IMR-90 (cell line): ENCODE results near the gene IHH. TPM values are rescaled to one million over a fixed set of nuclear protein-coding genes. Genes with fewer than 3 reads are reported as not detected.

ENCODE experiments used
- ATAC-seq: fragments of 200-7000 bp; cut with Tn5 transposase; 2 replicates; pipeline ENCODE4 v1.9.1; 2020; ENCODE audit warnings: low read depth, mild to moderate bottlenecking, moderate library complexity
- BruUV-seq: library from RNA; stranded (reverse); fragments of 400-500 nt; replicated peaks from 2 replicates; lab custom pipeline; 2021; lab: Mats Ljungman, UMichigan
- CTCF ChIA-PET: fragments of 300-600 bp; formaldehyde crosslinking; extraction: SDS; loops from one replicate; lab custom pipeline; 2021; ENCODE audit warnings: antibody characterized with exemption; lab: Yijun Ruan, JAX
- POLR2A ChIA-PET: fragments of 300-600 bp; sonication (Branson Sonifier 250); formaldehyde crosslinking; loops from one replicate; lab custom pipeline; 2022; ENCODE audit warnings: antibody characterized with exemption; ENCODE audit not compliant: unreplicated experiment; lab: Charles Lee
- DNase-seq: peaks from one replicate; pipeline ENCODE4 v3.0.0; 2013
- H2AFZ ChIP-seq: replicated peaks from 2 replicates; pipeline ENCODE3; 2013; ENCODE audit warnings: low read length, mild to moderate bottlenecking; ENCODE audit not compliant: poor library complexity
- H2AK5ac ChIP-seq: 2 replicates; pipeline ENCODE4 v1.6.1; 2013; ENCODE audit warnings: low read depth, low read length, inconsistent platforms
- H2AK9ac ChIP-seq: replicated peaks from 2 replicates; pipeline ENCODE3; 2013; ENCODE audit warnings: mild to moderate bottlenecking, low read depth, low read length, moderate library complexity; ENCODE audit not compliant: poor library complexity
- H2BK120ac ChIP-seq: 2 replicates; pipeline ENCODE4 v1.6.1; 2013; ENCODE audit warnings: low read depth, low read length, inconsistent platforms
- H2BK15ac ChIP-seq: 3 replicates; pipeline ENCODE4 v1.6.1; 2013; ENCODE audit warnings: low read depth, low read length, inconsistent platforms
- H2BK20ac ChIP-seq: 2 replicates; pipeline ENCODE4 v1.6.1; 2013; ENCODE audit warnings: low read depth, mild to moderate bottlenecking, inconsistent platforms, low read length, moderate library complexity
- H2BK5ac ChIP-seq: 2 replicates; pipeline ENCODE4 v1.6.1; 2013; ENCODE audit warnings: mild to moderate bottlenecking, low read depth, low read length, inconsistent platforms; ENCODE audit not compliant: poor library complexity, severe bottlenecking
- H3K14ac ChIP-seq: replicated peaks from 2 replicates; pipeline ENCODE4 v1.6.1; 2013; ENCODE audit warnings: low read depth, low read length, inconsistent platforms
- H3K18ac ChIP-seq: 2 replicates; pipeline ENCODE4 v1.6.1; 2013; ENCODE audit warnings: low read depth, low read length, control low read depth
- H3K23ac ChIP-seq: 2 replicates; pipeline ENCODE4 v1.6.1; 2013; ENCODE audit warnings: low read depth, low read length, inconsistent platforms
- H3K27ac ChIP-seq: 2 replicates; pipeline ENCODE4 v1.5.1; 2013; ENCODE audit warnings: mild to moderate bottlenecking, control low read depth, low read length; ENCODE audit not compliant: insufficient read depth
- H3K27me3 ChIP-seq: 2 replicates; pipeline ENCODE4 v1.6.1; 2013; ENCODE audit warnings: low read length; ENCODE audit not compliant: control insufficient read depth, insufficient read depth
- H3K36me3 ChIP-seq: 2 replicates; pipeline ENCODE4 v1.6.1; 2013; ENCODE audit warnings: low read length, mixed read lengths; ENCODE audit not compliant: control insufficient read depth, insufficient read depth
- H3K4ac ChIP-seq: 2 replicates; pipeline ENCODE4 v1.6.1; 2013; ENCODE audit warnings: low read depth, low read length, inconsistent platforms
- H3K4me1 ChIP-seq: 2 replicates; pipeline ENCODE4 v1.6.1; 2013; ENCODE audit warnings: low read length, mixed read lengths; ENCODE audit not compliant: control insufficient read depth, insufficient read depth
- H3K4me2 ChIP-seq: 2 replicates; pipeline ENCODE4 v1.6.1; 2013; ENCODE audit warnings: low read depth, mild to moderate bottlenecking, control low read depth, low read length, moderate library complexity
- H3K4me3 ChIP-seq: 2 replicates; pipeline ENCODE4 v1.5.1; 2013; ENCODE audit warnings: low read depth, mild to moderate bottlenecking, control low read depth, low read length, moderate library complexity; ENCODE audit not compliant: insufficient read depth
- H3K56ac ChIP-seq: 2 replicates; pipeline ENCODE4 v1.6.1; 2013; ENCODE audit warnings: low read length, inconsistent platforms; ENCODE audit not compliant: insufficient read depth; ENCODE audit errors: extremely low read depth
- H3K79me1 ChIP-seq, 2 experiments: 2 replicates each; pipeline ENCODE4 v1.6.1; 2013; ENCODE audit warnings: low read length in 2 of 2, inconsistent platforms in 1 of 2, low read depth in 1 of 2
- H3K9ac ChIP-seq: 2 replicates; pipeline ENCODE4 v1.6.1; 2013; ENCODE audit warnings: low read depth, low read length, control low read depth
- H3K9me1 ChIP-seq: 2 replicates; pipeline ENCODE4 v1.6.1; 2013; ENCODE audit warnings: low read length, inconsistent platforms; ENCODE audit not compliant: insufficient read depth
- H3K9me3 ChIP-seq: 2 replicates; pipeline ENCODE4 v1.6.1; 2013; ENCODE audit warnings: low read length; ENCODE audit not compliant: control insufficient read depth, insufficient read depth
- H4K20me1 ChIP-seq: 2 replicates; pipeline ENCODE4 v1.6.1; 2013; ENCODE audit warnings: low read length, inconsistent platforms; ENCODE audit not compliant: insufficient read depth
- H4K5ac ChIP-seq: 2 replicates; pipeline ENCODE4 v1.6.1; 2013; ENCODE audit warnings: mild to moderate bottlenecking, low read depth, low read length, control low read depth
- H4K8ac ChIP-seq, 2 experiments: 2 replicates each; pipeline ENCODE4 v1.6.1; 2013; ENCODE audit warnings: low read depth in 2 of 2, low read length in 2 of 2, control low read depth in 1 of 2, inconsistent platforms in 1 of 2
- H4K91ac ChIP-seq: 2 replicates; pipeline ENCODE4 v1.6.1; 2013; ENCODE audit warnings: low read depth, low read length, inconsistent platforms; ENCODE audit not compliant: insufficient read depth
- BHLHE40 ChIP-seq: fragments of 150-350 bp; IDR thresholded peaks from 2 replicates; pipeline ENCODE4 v1.6.1; 2016; ENCODE audit warnings: mild to moderate bottlenecking, low read depth, low read length
- CEBPB ChIP-seq: IDR thresholded peaks from 2 replicates; pipeline ENCODE4 v1.6.1; 2012; ENCODE audit warnings: low read depth, low read length, improper control_type of control experiment
- CHD1 ChIP-seq: IDR thresholded peaks from 2 replicates; pipeline ENCODE4 v1.6.1; 2012; ENCODE audit warnings: low read depth, low read length, improper control_type of control experiment
- CTCF ChIP-seq: conservative IDR thresholded peaks from 2 replicates; pipeline ENCODE4 v1.5.1; 2012; ENCODE audit warnings: mild to moderate bottlenecking, low read depth, low read length, improper control_type of control experiment
- ELK1 ChIP-seq: fragments of 150-350 bp; IDR thresholded peaks from 2 replicates; pipeline ENCODE4 v1.6.1; 2016; ENCODE audit warnings: low read depth, mild to moderate bottlenecking, low read length, moderate library complexity, borderline replicate concordance
- MAZ ChIP-seq: IDR thresholded peaks from 2 replicates; pipeline ENCODE4 v1.6.1; 2012; ENCODE audit warnings: low read depth, mild to moderate bottlenecking, low read length, improper control_type of control experiment, moderate library complexity, borderline replicate concordance
- MXI1 ChIP-seq: IDR thresholded peaks from 2 replicates; pipeline ENCODE4 v1.6.1; 2012; ENCODE audit warnings: low read depth, mild to moderate bottlenecking, low read length, moderate library complexity, borderline replicate concordance
- POLR2A ChIP-seq: IDR thresholded peaks from 2 replicates; pipeline ENCODE4 v1.6.1; 2012; ENCODE audit warnings: mild to moderate bottlenecking, low read depth, low read length
- RAD21 ChIP-seq: IDR thresholded peaks from 2 replicates; pipeline ENCODE4 v1.6.1; 2012; ENCODE audit warnings: low read length, improper control_type of control experiment
- RCOR1 ChIP-seq: IDR thresholded peaks from 2 replicates; pipeline ENCODE4 v1.6.1; 2012; ENCODE audit warnings: mild to moderate bottlenecking, low read length, improper control_type of control experiment; ENCODE audit not compliant: insufficient replicate concordance
- RFX5 ChIP-seq: IDR thresholded peaks from 2 replicates; pipeline ENCODE4 v1.8.0; 2012; ENCODE audit warnings: low read depth, mild to moderate bottlenecking, low read length, moderate library complexity
- SMC3 ChIP-seq: fragments of 150-350 bp; IDR thresholded peaks from 2 replicates; pipeline ENCODE4 v1.6.1; 2016; ENCODE audit warnings: low read depth, mild to moderate bottlenecking, antibody characterized with exemption, low read length, moderate library complexity
- WGBS, 2 experiments: methylation state at CpG; one replicate each; pipeline versions ENCODE4 v1.1.5 to v1.1.7; 2013; ENCODE audit warnings: missing lambda C conversion rate in 2 of 2; ENCODE audit not compliant: insufficient read length in 1 of 2; ENCODE audit errors: extremely low coverage in 2 of 2; 5-methylcytosine and 5-hydroxymethylcytosine counted together
- dilution Hi-C: fragments of 300-500 bp; cut with HindIII; formaldehyde crosslinking; loops from one replicate; pipeline ENCODE4 v1.14.3; 2018; ENCODE audit warnings: low sequenced_read_pairs; ENCODE audit not compliant: unreplicated experiment
- in situ Hi-C: fragments of 300-500 bp; cut with MboI; formaldehyde crosslinking; loops from 3 replicates; pipeline ENCODE4 v1.14.3; 2019; ENCODE audit warnings: low sequenced_read_pairs, inconsistent platforms, mixed read lengths
- intact Hi-C: fragments of 100-400 bp; cut with micrococcal nuclease; formaldehyde crosslinking; loops from 2 replicates; pipeline ENCODE4 v1.10.0; 2022
- polyA plus RNA-seq, 3 experiments: library from polyadenylated mRNA; depleted of rRNA; stranded (reverse); fragments of >200 nt; gene quantifications; 2 replicates each; pipeline ENCODE4 v1.2.3, GENCODE V29; 2012; ENCODE audit warnings: low replicate concordance in 1 of 3
- total RNA-seq: library from RNA; depleted of rRNA; stranded (reverse); fragments of >200 nt; gene quantifications from 2 replicates; pipeline ENCODE4 v1.2.3, GENCODE V29; 2012

Gene IHH
- total and polyA plus RNA-seq, 2 of the 4 experiments (the other 2 are of a cell fraction), result not detected

GRCh38 chr2:219028996-219029828 is 31.5 kb downstream of the IHH start:
- H2AK9ac ChIP-seq, result peak overlapping the region; percentile 84
- DNase-seq, result no peak
- no peak overlapping the region for H3K4me2 ChIP-seq
- dilution Hi-C loops, result no loop called here
- H3K14ac ChIP-seq, result no peak overlapping the region
- H3K9me1 ChIP-seq, result no peaks in the 10 kb centered on the region
- no peak overlapping the region for H2BK20ac ChIP-seq
- intact Hi-C loops, result loop anchor here (1.0 kb wide), 3 partner anchors 33 to 126 kb away; no protein-coding TSS in a partner anchor
- H3K27ac ChIP-seq, result no peak overlapping the region
- H3K36me3 ChIP-seq, result no peaks in the 10 kb centered on the region
- H4K20me1 ChIP-seq, result 0 out of 2 replicates have a peak, but pooled peaks cover 8% of the 10 kb centered on the region
- no peaks in the 10 kb centered on the region for H3K9me3 ChIP-seq
- H2BK5ac ChIP-seq, result no peak overlapping the region
- H3K79me1 ChIP-seq, result no peaks in the 10 kb centered on the region
- H2AFZ ChIP-seq, result peak overlapping the region; percentile 69
- H2BK120ac ChIP-seq, result no peak overlapping the region
- TF ChIP-seq RFX5 (no peak), SMC3 (no peak), MXI1 (no peak), RCOR1 (no peak), BHLHE40 (no peak), CTCF (no peak), CEBPB (no peak), POLR2A (no peak), RAD21 (no peak), MAZ (no peak), CHD1 (no peak), ELK1 (no peak)
- ATAC-seq, result no peak; the same call in 1 of the 2 replicates
- H3K4me3 ChIP-seq, result no peak overlapping the region
- H3K4ac ChIP-seq, result no peak overlapping the region
- no peak overlapping the region for H3K18ac ChIP-seq
- no peak overlapping the region for H2AK5ac ChIP-seq
- BruUV-seq, result no TSS peak
- 66% methylated on average over 8 of the region's 13 CpGs; no CpG with 5 or more reads in 1 of the 2 experiments for WGBS, 2 experiments
- H3K9ac ChIP-seq, result no peak overlapping the region
- no peaks in the 10 kb centered on the region for H3K4me1 ChIP-seq
- no peak overlapping the region for H4K8ac ChIP-seq
- peaks cover 51% of the 10 kb centered on the region for H3K27me3 ChIP-seq
- no peak overlapping the region for H4K91ac ChIP-seq
- in situ Hi-C loops, result loop anchor here (5.0 kb wide), 1 partner anchor 123 kb away; no protein-coding TSS in a partner anchor
- POLR2A ChIA-PET, result no interaction called here
- no peak overlapping the region for H2BK15ac ChIP-seq
- no peak overlapping the region for H3K23ac ChIP-seq
- H3K56ac ChIP-seq, result no peak overlapping the region
- CTCF ChIA-PET, result interaction anchor here (0.6 to 1.7 kb wide), 17 partner anchors 9 to 348 kb away, joined by 3 to 17 read pairs (median 4); partner anchors contain the start of gene CFAP65
- H4K5ac ChIP-seq, result no peak overlapping the region
